Peyer's patch (tissue), 4 donors: ENCODE results near the gene YIPF5. TPM values are rescaled to one million over a fixed set of nuclear protein-coding genes. Genes with fewer than 3 reads are reported as not detected.

Experiments
- DNase-seq, 3 donors: peaks; one replicate each; pipeline ENCODE4 v3.0.0-alpha.2; 2017 to 2019
- H3K27ac ChIP-seq, 4 donors: fragments of 200-600 bp; sonication (generic); one replicate each; pipeline ENCODE4 v1.5.1; 2016 to 2019
- H3K27me3 ChIP-seq, 2 donors: fragments of 200-600 bp; sonication (generic); one replicate each; pipeline ENCODE4 v1.5.1; 2019
- H3K36me3 ChIP-seq, 3 donors: fragments of 200-600 bp; sonication (generic); one replicate each; pipeline ENCODE4 v1.5.1; 2016 to 2019
- H3K4me1 ChIP-seq, 4 donors: fragments of 200-600 bp; sonication (generic); one replicate each; pipeline ENCODE4 v1.5.1; 2016 to 2019
- H3K4me3 ChIP-seq, 4 donors: fragments of 200-600 bp; sonication (generic); 1 replicate in 3 of 4; 2 replicates in 1 of 4; pipeline ENCODE4 v1.5.1; 2016 to 2019; ENCODE audit warnings: mild to moderate bottlenecking in 1 of 4
- H3K9me3 ChIP-seq, 4 donors: fragments of 200-600 bp; sonication (generic); one replicate each; pipeline ENCODE4 v1.5.1; 2016 to 2019; ENCODE audit warnings: mild to moderate bottlenecking in 1 of 4
- POLR2A ChIP-seq, 2 donors: fragments of 450-650 bp; IDR thresholded peaks; one replicate each; pipeline ENCODE4 v1.5.1; 2017; ENCODE audit warnings: antibody characterized with exemption in 2 of 2, mild to moderate bottlenecking in 2 of 2, moderate library complexity in 2 of 2
- total RNA-seq, 4 donors: library from RNA; depleted of rRNA; stranded (reverse); fragments of >200 nt; gene quantifications; one replicate each; pipeline ENCODE4 v1.1.0, GENCODE V29; 2016
- TF ChIP-seq, protein P1 (sequence below), 6 experiments: fragments of 450-650 bp in 4 of 6; fragments of 200-600 bp in 2 of 6; sonication (generic) in 1 of 6; IDR thresholded peaks; one replicate each; pipeline ENCODE4 v1.5.1; 2017 to 2019; ENCODE audit warnings: antibody characterized with exemption in 6 of 6, mild to moderate bottlenecking in 3 of 6, moderate library complexity in 1 of 6

YIPF5 gene
- total RNA-seq, 4 donors from 2014 or later = 22.3 to 47.6 (median 34.9) TPM

DNA sequence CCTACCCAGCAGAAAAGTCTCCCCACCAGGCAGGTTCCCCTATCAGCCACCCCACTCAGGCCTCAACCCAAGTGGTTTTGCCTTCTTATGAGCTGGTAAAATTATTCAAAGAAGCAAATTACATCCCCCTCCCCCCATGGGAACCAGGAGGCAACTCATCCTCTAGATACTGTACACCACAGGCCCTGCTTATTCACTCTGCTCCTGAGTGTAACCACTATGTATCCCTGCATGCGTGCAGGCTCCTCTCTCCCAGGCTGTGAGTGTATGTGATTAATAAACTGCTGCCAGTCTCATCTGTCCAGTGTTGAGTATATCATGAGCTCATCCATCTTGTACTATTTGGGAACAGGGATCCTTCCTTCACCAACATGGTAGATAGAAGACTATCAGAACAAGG lies 8.8 kb upstream of the YIPF5 start:
- no peak overlapping the region for H3K4me3 ChIP-seq
- H3K4me1 ChIP-seq = no peaks in the 10 kb centered on the region
- no peak for TF ChIP-seq POLR2A (IDR thresholded peaks at IDR 0.05)
- TF ChIP-seq, protein P1, sequence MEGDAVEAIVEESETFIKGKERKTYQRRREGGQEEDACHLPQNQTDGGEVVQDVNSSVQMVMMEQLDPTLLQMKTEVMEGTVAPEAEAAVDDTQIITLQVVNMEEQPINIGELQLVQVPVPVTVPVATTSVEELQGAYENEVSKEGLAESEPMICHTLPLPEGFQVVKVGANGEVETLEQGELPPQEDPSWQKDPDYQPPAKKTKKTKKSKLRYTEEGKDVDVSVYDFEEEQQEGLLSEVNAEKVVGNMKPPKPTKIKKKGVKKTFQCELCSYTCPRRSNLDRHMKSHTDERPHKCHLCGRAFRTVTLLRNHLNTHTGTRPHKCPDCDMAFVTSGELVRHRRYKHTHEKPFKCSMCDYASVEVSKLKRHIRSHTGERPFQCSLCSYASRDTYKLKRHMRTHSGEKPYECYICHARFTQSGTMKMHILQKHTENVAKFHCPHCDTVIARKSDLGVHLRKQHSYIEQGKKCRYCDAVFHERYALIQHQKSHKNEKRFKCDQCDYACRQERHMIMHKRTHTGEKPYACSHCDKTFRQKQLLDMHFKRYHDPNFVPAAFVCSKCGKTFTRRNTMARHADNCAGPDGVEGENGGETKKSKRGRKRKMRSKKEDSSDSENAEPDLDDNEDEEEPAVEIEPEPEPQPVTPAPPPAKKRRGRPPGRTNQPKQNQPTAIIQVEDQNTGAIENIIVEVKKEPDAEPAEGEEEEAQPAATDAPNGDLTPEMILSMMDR (IDR thresholded peaks at IDR 0.05) = no peak
- no peaks in the 10 kb centered on the region for H3K36me3 ChIP-seq
- H3K9me3 ChIP-seq = no peaks in the 10 kb centered on the region
- no peak for DNase-seq
- H3K27me3 ChIP-seq = no peaks in the 10 kb centered on the region
- no peak overlapping the region for H3K27ac ChIP-seq

DNA sequence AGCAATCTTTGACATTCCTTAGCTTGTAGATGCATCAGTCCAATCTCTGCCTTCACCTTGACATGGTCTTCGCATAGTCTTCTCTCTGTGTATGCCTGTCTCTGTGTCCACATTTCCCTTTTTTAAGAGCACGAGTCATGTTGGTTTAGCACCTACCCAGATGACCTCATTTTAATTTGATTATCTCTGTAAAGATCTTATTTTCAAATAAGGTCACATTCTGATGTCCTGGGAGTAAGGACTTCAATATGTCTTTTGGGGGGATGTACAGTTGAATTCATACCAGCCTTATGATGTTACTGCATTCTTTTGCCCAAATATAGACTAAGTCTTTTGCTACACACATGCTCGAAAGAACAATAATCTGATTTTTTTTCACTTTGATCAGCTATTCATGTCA lies 7.1 kb upstream of the YIPF5 start:
- DNase-seq = no peak
- H3K36me3 ChIP-seq = no peaks in the 10 kb centered on the region
- H3K4me1 ChIP-seq = no peaks in the 10 kb centered on the region
- H3K27ac ChIP-seq = no peak overlapping the region
- H3K27me3 ChIP-seq = no peaks in the 10 kb centered on the region
- TF ChIP-seq, protein P1 (IDR thresholded peaks at IDR 0.05) = no peak
- no peak for TF ChIP-seq POLR2A (IDR thresholded peaks at IDR 0.05)
- H3K4me3 ChIP-seq = no peak overlapping the region
- H3K9me3 ChIP-seq = no peaks in the 10 kb centered on the region

DNA sequence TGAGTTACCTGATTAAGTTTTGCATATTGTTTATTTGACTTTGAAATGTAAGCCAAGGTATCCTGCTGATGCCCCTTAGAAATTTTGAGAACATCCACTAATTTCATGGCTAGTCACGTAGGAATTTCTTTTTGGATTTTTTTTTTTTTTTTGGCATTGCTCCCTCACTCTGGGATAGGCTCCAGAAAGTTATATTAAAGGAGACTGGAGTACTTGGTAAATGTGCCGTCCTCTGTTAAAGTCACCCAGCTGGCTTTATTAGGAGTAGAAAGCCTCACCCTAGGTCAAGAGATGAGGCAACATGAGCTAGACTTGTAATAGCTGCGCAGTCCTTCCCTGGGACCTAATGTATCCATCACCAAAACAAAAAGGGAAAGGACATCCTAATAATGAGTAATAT lies 3.3 kb upstream of the YIPF5 start:
- Histone ChIP-seq H3K27ac (no peak overlapping the region), H3K36me3 (no peaks in the 10 kb centered on the region), H3K9me3 (no peaks in the 10 kb centered on the region), H3K27me3 (no peaks in the 10 kb centered on the region), H3K4me3 (no peak overlapping the region), H3K4me1 (peaks cover 0 to 10% (median 0%) of the 10 kb centered on the region in 4 donors)
- TF ChIP-seq, protein P1 (IDR thresholded peaks at IDR 0.05) = no peak
- TF ChIP-seq POLR2A (IDR thresholded peaks at IDR 0.05) = no peak
- DNase-seq = no peak

DNA sequence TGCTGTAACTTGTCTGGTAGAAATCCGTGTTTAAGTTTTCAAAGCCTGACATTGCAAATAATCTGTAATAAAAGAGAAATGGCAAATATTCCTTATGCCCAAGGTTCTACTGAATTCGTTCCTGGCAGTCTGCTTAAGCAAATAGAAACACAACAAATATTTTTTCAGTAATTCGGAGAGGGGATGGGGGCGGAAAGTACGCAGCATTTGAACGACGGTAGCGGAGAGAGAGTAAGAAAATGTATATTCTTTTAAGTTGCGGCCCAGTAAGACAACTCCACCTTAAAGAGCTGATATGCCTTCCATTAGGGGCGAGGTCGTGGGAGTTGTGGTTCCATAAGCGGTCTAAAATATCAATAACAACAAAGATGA lies 569 bp downstream of the YIPF5 start:
- no peak for DNase-seq
- Histone ChIP-seq H3K4me1 (peaks cover 0 to 19% (median 0%) of the 10 kb centered on the region in 4 donors), H3K4me3 (peak overlapping the region; percentile 58 to 92 (median 76)), H3K27me3 (no peaks in the 10 kb centered on the region), H3K27ac (peak overlapping the region; percentile 78 to 84 (median 81)), H3K36me3 (peaks cover 0 to 19% (median 0%) of the 10 kb centered on the region in 3 donors), H3K9me3 (no peaks in the 10 kb centered on the region)
- TF ChIP-seq POLR2A (IDR thresholded peaks at IDR 0.05) = no peak
- TF ChIP-seq, protein P1 (IDR thresholded peaks at IDR 0.05) = no peak

DNA sequence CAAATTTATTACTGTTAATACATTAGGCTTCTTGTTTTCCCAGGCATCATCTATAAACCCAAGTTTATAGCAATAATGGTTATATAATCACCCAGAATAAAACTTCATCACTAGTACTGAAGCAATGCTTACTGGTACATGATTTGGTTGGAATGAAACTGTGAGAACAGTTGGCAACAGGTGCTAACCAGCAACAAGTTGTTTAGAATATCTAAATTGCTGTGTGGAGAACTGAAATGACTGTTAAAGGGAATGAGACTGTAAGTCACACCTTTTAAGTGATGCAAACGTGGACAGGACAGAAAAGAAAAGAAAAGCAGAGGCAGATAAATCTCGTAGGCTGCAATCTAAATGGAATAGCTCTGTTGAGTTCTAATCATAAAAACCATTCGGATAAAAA lies 2.5 kb downstream of the YIPF5 start:
- TF ChIP-seq, protein P1 (IDR thresholded peaks at IDR 0.05) = no peak
- no peak for TF ChIP-seq POLR2A (IDR thresholded peaks at IDR 0.05)
- Histone ChIP-seq H3K27ac (no peak overlapping the region), H3K4me3 (no peak overlapping the region), H3K4me1 (peaks cover 0 to 19% (median 0%) of the 10 kb centered on the region in 4 donors), H3K36me3 (peaks cover 0 to 38% (median 0%) of the 10 kb centered on the region in 3 donors), H3K9me3 (no peaks in the 10 kb centered on the region), H3K27me3 (no peaks in the 10 kb centered on the region)
- no peak for DNase-seq

DNA sequence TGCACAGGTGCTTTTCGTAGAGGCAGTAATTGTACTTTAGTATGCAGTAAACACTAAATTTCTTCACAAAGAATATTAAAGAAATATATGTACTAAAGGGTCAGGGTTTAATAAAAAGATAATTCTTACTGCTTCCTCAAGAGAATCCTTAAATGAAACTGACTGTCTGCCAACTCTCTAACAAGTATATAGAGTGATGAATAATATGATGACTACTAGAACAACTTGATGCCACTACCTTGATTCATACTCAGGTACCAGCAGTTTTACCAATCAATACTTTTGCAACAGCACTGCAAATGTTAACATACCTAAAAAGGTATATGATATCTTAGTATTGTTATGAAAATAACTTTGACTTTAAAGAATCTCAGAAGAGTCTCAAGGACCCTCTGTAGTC lies 3.8 kb downstream of the YIPF5 start:
- Histone ChIP-seq H3K36me3 (peaks cover 0 to 51% (median 0%) of the 10 kb centered on the region in 3 donors), H3K9me3 (no peaks in the 10 kb centered on the region), H3K4me1 (peaks cover 0 to 19% (median 0%) of the 10 kb centered on the region in 4 donors), H3K27me3 (no peaks in the 10 kb centered on the region), H3K4me3 (no peak overlapping the region), H3K27ac (no peak overlapping the region)
- no peak for DNase-seq
- TF ChIP-seq, protein P1 (IDR thresholded peaks at IDR 0.05) = no peak
- TF ChIP-seq POLR2A (IDR thresholded peaks at IDR 0.05) = no peak
